ENCODE data around the gene AMOTL1.

Gene AMOTL1

GRCh38 chr11:94747146-94747545 lies 21.0 kb upstream of the AMOTL1 start:
- H3K27ac ChIP-seq: no peak overlapping the region
- TF ChIP-seq ZFX (IDR thresholded peaks at IDR 0.05; ENCODE audit: borderline replicate concordance): no peak
- no peak for TF ChIP-seq CTCF (IDR thresholded peaks at IDR 0.05)

GRCh38 chr11:94747601-94748041 lies 20.5 kb upstream of the AMOTL1 start:
- H3K27ac ChIP-seq: no peak overlapping the region
- no peak for TF ChIP-seq ZFX (IDR thresholded peaks at IDR 0.05; ENCODE audit: borderline replicate concordance)
- no peak for TF ChIP-seq CTCF (IDR thresholded peaks at IDR 0.05)

GRCh38 chr11:94749369-94749768 lies 18.8 kb upstream of the AMOTL1 start:
- TF ChIP-seq ZFX (IDR thresholded peaks at IDR 0.05; ENCODE audit: borderline replicate concordance) (no peak), CTCF (IDR thresholded peaks at IDR 0.05) (no peak)
- H3K27ac ChIP-seq: no peak overlapping the region

- no peak overlapping the region for H3K27ac ChIP-seq
- TF ChIP-seq ZFX (IDR thresholded peaks at IDR 0.05; ENCODE audit: borderline replicate concordance) (no peak), CTCF (IDR thresholded peaks at IDR 0.05) (no peak)
Measured at GRCh38 chr11:94750319-94751217, 17.6 kb upstream of the AMOTL1 start.

GRCh38 chr11:94751218-94751609 lies 16.9 kb upstream of the AMOTL1 start:
- H3K27ac ChIP-seq: no peak overlapping the region
- TF ChIP-seq ZFX (IDR thresholded peaks at IDR 0.05; ENCODE audit: borderline replicate concordance) (no peak), CTCF (IDR thresholded peaks at IDR 0.05) (no peak)

- no peak for TF ChIP-seq CTCF (IDR thresholded peaks at IDR 0.05)
- no peak for TF ChIP-seq ZFX (IDR thresholded peaks at IDR 0.05; ENCODE audit: borderline replicate concordance)
- no peak overlapping the region for H3K27ac ChIP-seq
Measured at GRCh38 chr11:94751786-94752185, 16.4 kb upstream of the AMOTL1 start.

GRCh38 chr11:94753630-94754029 lies 14.5 kb upstream of the AMOTL1 start:
- TF ChIP-seq CTCF (IDR thresholded peaks at IDR 0.05): no peak
- TF ChIP-seq ZFX (IDR thresholded peaks at IDR 0.05; ENCODE audit: borderline replicate concordance): no peak
- no peak overlapping the region for H3K27ac ChIP-seq
